IMR-90 (cell line): Measurements from ENCODE around the gene PTPRN2. TPM values are rescaled to one million over a fixed set of nuclear protein-coding genes. Genes with fewer than 3 reads are reported as not detected.

Experiments used
- ATAC-seq: fragments of 200-7000 bp; cut with Tn5 transposase; 2 replicates; pipeline ENCODE4 v1.9.1; 2020; ENCODE audit warnings: low read depth, mild to moderate bottlenecking, moderate library complexity
- BruUV-seq: library from RNA; stranded (reverse); fragments of 400-500 nt; replicated peaks from 2 replicates; lab custom pipeline; 2021; lab: Mats Ljungman, UMichigan
- CTCF ChIA-PET: fragments of 300-600 bp; formaldehyde crosslinking; extraction: SDS; loops from one replicate; lab custom pipeline; 2021; ENCODE audit warnings: antibody characterized with exemption; lab: Yijun Ruan, JAX
- POLR2A ChIA-PET: fragments of 300-600 bp; sonication (Branson Sonifier 250); formaldehyde crosslinking; loops from one replicate; lab custom pipeline; 2022; ENCODE audit warnings: antibody characterized with exemption; ENCODE audit not compliant: unreplicated experiment; lab: Charles Lee
- DNase-seq: peaks from one replicate; pipeline ENCODE4 v3.0.0; 2013
- H2AFZ ChIP-seq: replicated peaks from 2 replicates; pipeline ENCODE3; 2013; ENCODE audit warnings: low read length, mild to moderate bottlenecking; ENCODE audit not compliant: poor library complexity
- H2AK5ac ChIP-seq: 2 replicates; pipeline ENCODE4 v1.6.1; 2013; ENCODE audit warnings: low read depth, low read length, inconsistent platforms
- H2AK9ac ChIP-seq: replicated peaks from 2 replicates; pipeline ENCODE3; 2013; ENCODE audit warnings: mild to moderate bottlenecking, low read depth, low read length, moderate library complexity; ENCODE audit not compliant: poor library complexity
- H2BK120ac ChIP-seq: 2 replicates; pipeline ENCODE4 v1.6.1; 2013; ENCODE audit warnings: low read depth, low read length, inconsistent platforms
- H2BK15ac ChIP-seq: 3 replicates; pipeline ENCODE4 v1.6.1; 2013; ENCODE audit warnings: low read depth, low read length, inconsistent platforms
- H2BK20ac ChIP-seq: 2 replicates; pipeline ENCODE4 v1.6.1; 2013; ENCODE audit warnings: low read depth, mild to moderate bottlenecking, inconsistent platforms, low read length, moderate library complexity
- H2BK5ac ChIP-seq: 2 replicates; pipeline ENCODE4 v1.6.1; 2013; ENCODE audit warnings: mild to moderate bottlenecking, low read depth, low read length, inconsistent platforms; ENCODE audit not compliant: poor library complexity, severe bottlenecking
- H3K14ac ChIP-seq: replicated peaks from 2 replicates; pipeline ENCODE4 v1.6.1; 2013; ENCODE audit warnings: low read depth, low read length, inconsistent platforms
- H3K18ac ChIP-seq: 2 replicates; pipeline ENCODE4 v1.6.1; 2013; ENCODE audit warnings: low read depth, low read length, control low read depth
- H3K23ac ChIP-seq: 2 replicates; pipeline ENCODE4 v1.6.1; 2013; ENCODE audit warnings: low read depth, low read length, inconsistent platforms
- H3K27ac ChIP-seq: 2 replicates; pipeline ENCODE4 v1.5.1; 2013; ENCODE audit warnings: mild to moderate bottlenecking, control low read depth, low read length; ENCODE audit not compliant: insufficient read depth
- H3K27me3 ChIP-seq: 2 replicates; pipeline ENCODE4 v1.6.1; 2013; ENCODE audit warnings: low read length; ENCODE audit not compliant: control insufficient read depth, insufficient read depth
- H3K36me3 ChIP-seq: 2 replicates; pipeline ENCODE4 v1.6.1; 2013; ENCODE audit warnings: low read length, mixed read lengths; ENCODE audit not compliant: control insufficient read depth, insufficient read depth
- H3K4ac ChIP-seq: 2 replicates; pipeline ENCODE4 v1.6.1; 2013; ENCODE audit warnings: low read depth, low read length, inconsistent platforms
- H3K4me1 ChIP-seq: 2 replicates; pipeline ENCODE4 v1.6.1; 2013; ENCODE audit warnings: low read length, mixed read lengths; ENCODE audit not compliant: control insufficient read depth, insufficient read depth
- H3K4me2 ChIP-seq: 2 replicates; pipeline ENCODE4 v1.6.1; 2013; ENCODE audit warnings: low read depth, mild to moderate bottlenecking, control low read depth, low read length, moderate library complexity
- H3K4me3 ChIP-seq: 2 replicates; pipeline ENCODE4 v1.5.1; 2013; ENCODE audit warnings: low read depth, mild to moderate bottlenecking, control low read depth, low read length, moderate library complexity; ENCODE audit not compliant: insufficient read depth
- H3K56ac ChIP-seq: 2 replicates; pipeline ENCODE4 v1.6.1; 2013; ENCODE audit warnings: low read length, inconsistent platforms; ENCODE audit not compliant: insufficient read depth; ENCODE audit errors: extremely low read depth
- H3K79me1 ChIP-seq, 2 experiments: 2 replicates each; pipeline ENCODE4 v1.6.1; 2013; ENCODE audit warnings: low read length in 2 of 2, inconsistent platforms in 1 of 2, low read depth in 1 of 2
- H3K9ac ChIP-seq: 2 replicates; pipeline ENCODE4 v1.6.1; 2013; ENCODE audit warnings: low read depth, low read length, control low read depth
- H3K9me1 ChIP-seq: 2 replicates; pipeline ENCODE4 v1.6.1; 2013; ENCODE audit warnings: low read length, inconsistent platforms; ENCODE audit not compliant: insufficient read depth
- H3K9me3 ChIP-seq: 2 replicates; pipeline ENCODE4 v1.6.1; 2013; ENCODE audit warnings: low read length; ENCODE audit not compliant: control insufficient read depth, insufficient read depth
- H4K20me1 ChIP-seq: 2 replicates; pipeline ENCODE4 v1.6.1; 2013; ENCODE audit warnings: low read length, inconsistent platforms; ENCODE audit not compliant: insufficient read depth
- H4K5ac ChIP-seq: 2 replicates; pipeline ENCODE4 v1.6.1; 2013; ENCODE audit warnings: mild to moderate bottlenecking, low read depth, low read length, control low read depth
- H4K8ac ChIP-seq, 2 experiments: 2 replicates each; pipeline ENCODE4 v1.6.1; 2013; ENCODE audit warnings: low read depth in 2 of 2, low read length in 2 of 2, control low read depth in 1 of 2, inconsistent platforms in 1 of 2
- H4K91ac ChIP-seq: 2 replicates; pipeline ENCODE4 v1.6.1; 2013; ENCODE audit warnings: low read depth, low read length, inconsistent platforms; ENCODE audit not compliant: insufficient read depth
- BHLHE40 ChIP-seq: fragments of 150-350 bp; IDR thresholded peaks from 2 replicates; pipeline ENCODE4 v1.6.1; 2016; ENCODE audit warnings: mild to moderate bottlenecking, low read depth, low read length
- CEBPB ChIP-seq: IDR thresholded peaks from 2 replicates; pipeline ENCODE4 v1.6.1; 2012; ENCODE audit warnings: low read depth, low read length, improper control_type of control experiment
- CHD1 ChIP-seq: IDR thresholded peaks from 2 replicates; pipeline ENCODE4 v1.6.1; 2012; ENCODE audit warnings: low read depth, low read length, improper control_type of control experiment
- CTCF ChIP-seq: conservative IDR thresholded peaks from 2 replicates; pipeline ENCODE4 v1.5.1; 2012; ENCODE audit warnings: mild to moderate bottlenecking, low read depth, low read length, improper control_type of control experiment
- FOS ChIP-seq: fragments of 150-350 bp; IDR thresholded peaks from 2 replicates; pipeline ENCODE4 v1.6.1; 2016; ENCODE audit warnings: low read depth, low read length
- MAFK ChIP-seq: IDR thresholded peaks from 2 replicates; pipeline ENCODE4 v1.6.1; 2012; ENCODE audit warnings: low read depth, low read length, improper control_type of control experiment
- MAZ ChIP-seq: IDR thresholded peaks from 2 replicates; pipeline ENCODE4 v1.6.1; 2012; ENCODE audit warnings: low read depth, mild to moderate bottlenecking, low read length, improper control_type of control experiment, moderate library complexity, borderline replicate concordance
- MXI1 ChIP-seq: IDR thresholded peaks from 2 replicates; pipeline ENCODE4 v1.6.1; 2012; ENCODE audit warnings: low read depth, mild to moderate bottlenecking, low read length, moderate library complexity, borderline replicate concordance
- NFE2L2 ChIP-seq: fragments of 150-350 bp; IDR thresholded peaks from 2 replicates; pipeline ENCODE4 v1.6.1; 2016; ENCODE audit warnings: low read depth, mild to moderate bottlenecking, low read length
- POLR2A ChIP-seq: IDR thresholded peaks from 2 replicates; pipeline ENCODE4 v1.6.1; 2012; ENCODE audit warnings: mild to moderate bottlenecking, low read depth, low read length
- RAD21 ChIP-seq: IDR thresholded peaks from 2 replicates; pipeline ENCODE4 v1.6.1; 2012; ENCODE audit warnings: low read length, improper control_type of control experiment
- RCOR1 ChIP-seq: IDR thresholded peaks from 2 replicates; pipeline ENCODE4 v1.6.1; 2012; ENCODE audit warnings: mild to moderate bottlenecking, low read length, improper control_type of control experiment; ENCODE audit not compliant: insufficient replicate concordance
- RFX5 ChIP-seq: IDR thresholded peaks from 2 replicates; pipeline ENCODE4 v1.8.0; 2012; ENCODE audit warnings: low read depth, mild to moderate bottlenecking, low read length, moderate library complexity
- SMC3 ChIP-seq: fragments of 150-350 bp; IDR thresholded peaks from 2 replicates; pipeline ENCODE4 v1.6.1; 2016; ENCODE audit warnings: low read depth, mild to moderate bottlenecking, antibody characterized with exemption, low read length, moderate library complexity
- USF2 ChIP-seq: fragments of 150-350 bp; IDR thresholded peaks from 2 replicates; pipeline ENCODE4 v1.6.1; 2017; ENCODE audit warnings: mild to moderate bottlenecking, antibody characterized with exemption, low read length, low read depth
- WGBS, 2 experiments: methylation state at CpG; one replicate each; pipeline versions ENCODE4 v1.1.5 to v1.1.7; 2013; ENCODE audit warnings: missing lambda C conversion rate in 2 of 2; ENCODE audit not compliant: insufficient read length in 1 of 2; ENCODE audit errors: extremely low coverage in 2 of 2; 5-methylcytosine and 5-hydroxymethylcytosine counted together
- dilution Hi-C: fragments of 300-500 bp; cut with HindIII; formaldehyde crosslinking; loops from one replicate; pipeline ENCODE4 v1.14.3; 2018; ENCODE audit warnings: low sequenced_read_pairs; ENCODE audit not compliant: unreplicated experiment
- in situ Hi-C: fragments of 300-500 bp; cut with MboI; formaldehyde crosslinking; loops from 3 replicates; pipeline ENCODE4 v1.14.3; 2019; ENCODE audit warnings: low sequenced_read_pairs, inconsistent platforms, mixed read lengths
- intact Hi-C: fragments of 100-400 bp; cut with micrococcal nuclease; formaldehyde crosslinking; loops from 2 replicates; pipeline ENCODE4 v1.10.0; 2022
- polyA plus RNA-seq, 3 experiments: library from polyadenylated mRNA; depleted of rRNA; stranded (reverse); fragments of >200 nt; gene quantifications; 2 replicates each; pipeline ENCODE4 v1.2.3, GENCODE V29; 2012; ENCODE audit warnings: low replicate concordance in 1 of 3
- total RNA-seq: library from RNA; depleted of rRNA; stranded (reverse); fragments of >200 nt; gene quantifications from 2 replicates; pipeline ENCODE4 v1.2.3, GENCODE V29; 2012

Gene PTPRN2
- total and polyA plus RNA-seq, 2 of the 4 experiments (the other 2 are of a cell fraction): 0.03 TPM; not detected in 1

- H3K36me3 ChIP-seq: no peaks in the 10 kb centered on the region
- no peak overlapping the region for H3K23ac ChIP-seq
- H4K91ac ChIP-seq: no peak overlapping the region
- in situ Hi-C loops (no loop called here), intact Hi-C loops (no loop called here), dilution Hi-C loops (no loop called here)
- no peak overlapping the region for H3K4ac ChIP-seq
- H3K18ac ChIP-seq: no peak overlapping the region
- H3K56ac ChIP-seq: no peak overlapping the region
- H3K4me1 ChIP-seq: no peaks in the 10 kb centered on the region
- no peak overlapping the region for H3K14ac ChIP-seq
- peak overlapping the region; percentile 63 for H2AFZ ChIP-seq
- H4K5ac ChIP-seq: no peak overlapping the region
- 67% methylated on average over 14 of the region's 36 CpGs; no CpG with 5 or more reads in 1 of the 2 experiments for WGBS, 2 experiments
- H3K79me1 ChIP-seq: no peaks in the 10 kb centered on the region
- no TSS peak for BruUV-seq
- ATAC-seq (no peak), DNase-seq (no peak)
- no peak overlapping the region for H3K4me2 ChIP-seq
- H4K8ac ChIP-seq: no peak overlapping the region
- no peak overlapping the region for H2BK5ac ChIP-seq
- no peak overlapping the region for H2AK5ac ChIP-seq
- H3K4me3 ChIP-seq: no peak overlapping the region
- TF ChIP-seq POLR2A (no peak), NFE2L2 (no peak), SMC3 (no peak), CHD1 (no peak), CTCF (no peak), USF2 (no peak), MXI1 (no peak), BHLHE40 (no peak), FOS (no peak), RFX5 (no peak), RCOR1 (no peak), MAFK (no peak), MAZ (no peak), CEBPB (no peak), RAD21 (no peak)
- no peaks in the 10 kb centered on the region for H3K27me3 ChIP-seq
- no peaks in the 10 kb centered on the region for H4K20me1 ChIP-seq
- no peak overlapping the region for H2BK120ac ChIP-seq
- H3K9me1 ChIP-seq: no peaks in the 10 kb centered on the region
- H3K9me3 ChIP-seq: peaks cover 44% of the 10 kb centered on the region
- ChIA-PET CTCF (no interaction called here), POLR2A (no interaction called here)
- H2BK15ac ChIP-seq: no peak overlapping the region
- H3K27ac ChIP-seq: no peak overlapping the region
- no peak overlapping the region for H2AK9ac ChIP-seq
- H2BK20ac ChIP-seq: no peak overlapping the region
- no peak overlapping the region for H3K9ac ChIP-seq
Measured at GRCh38 chr7:158538156-158538946, 49.3 kb downstream of the PTPRN2 start.
